DOHH2 (cell line): ENCODE data around the gene LRIG3.

Experiments used
- EZH2phosphoT487 ChIP-seq: fragments of 200-600 bp; sonication (generic); IDR thresholded peaks from 2 replicates; pipeline ENCODE4 v1.6.1; 2017; ENCODE audit warnings: borderline replicate concordance, mild to moderate bottlenecking, antibody characterized with exemption, low read length, moderate library complexity, mixed read lengths
- TF ChIP-seq, protein P1 (sequence below): fragments of 200-600 bp; sonication (generic); IDR thresholded peaks from one replicate; pipeline ENCODE4 v1.5.1; 2014; ENCODE audit warnings: antibody characterized with exemption, mild to moderate bottlenecking, low read depth, low read length; ENCODE audit not compliant: poor library complexity, severe bottlenecking

DNA sequence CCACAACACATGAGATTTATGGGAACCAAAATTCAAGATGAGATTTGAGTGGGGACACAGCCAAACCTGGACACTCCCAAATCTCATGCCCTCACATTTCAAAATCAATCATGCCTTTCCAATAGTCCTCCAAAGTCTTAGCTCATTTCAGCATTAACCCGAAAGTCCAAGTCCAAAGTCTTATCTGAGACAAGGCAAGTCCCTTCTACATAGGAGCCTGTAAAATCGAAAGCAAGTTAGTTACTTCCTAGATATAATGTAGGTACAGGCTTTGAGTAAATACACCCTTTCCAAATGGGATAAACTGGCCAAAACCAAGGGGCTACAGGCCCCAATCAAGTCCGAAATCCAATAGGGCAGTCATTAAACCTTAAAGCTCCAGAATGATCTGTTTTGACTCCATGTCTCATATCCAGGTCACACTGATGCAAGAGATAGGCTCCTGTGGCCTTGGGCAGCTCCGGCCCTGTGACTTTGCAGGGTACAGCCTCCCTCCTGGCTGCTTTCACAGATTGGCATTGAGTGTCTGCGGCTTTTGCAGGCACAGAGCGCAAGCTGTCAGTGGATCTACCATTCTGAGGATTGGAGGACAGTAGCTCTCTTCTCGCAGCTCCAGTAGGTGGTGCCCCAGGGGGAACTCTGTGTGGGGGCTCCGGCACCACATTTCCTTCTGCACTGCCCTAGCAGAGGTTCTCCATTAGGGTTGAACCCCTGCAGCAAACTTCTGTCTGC is 60.1 kb downstream of the LRIG3 start:
- no peak for TF ChIP-seq EZH2phosphoT487
- TF ChIP-seq, protein P1, sequence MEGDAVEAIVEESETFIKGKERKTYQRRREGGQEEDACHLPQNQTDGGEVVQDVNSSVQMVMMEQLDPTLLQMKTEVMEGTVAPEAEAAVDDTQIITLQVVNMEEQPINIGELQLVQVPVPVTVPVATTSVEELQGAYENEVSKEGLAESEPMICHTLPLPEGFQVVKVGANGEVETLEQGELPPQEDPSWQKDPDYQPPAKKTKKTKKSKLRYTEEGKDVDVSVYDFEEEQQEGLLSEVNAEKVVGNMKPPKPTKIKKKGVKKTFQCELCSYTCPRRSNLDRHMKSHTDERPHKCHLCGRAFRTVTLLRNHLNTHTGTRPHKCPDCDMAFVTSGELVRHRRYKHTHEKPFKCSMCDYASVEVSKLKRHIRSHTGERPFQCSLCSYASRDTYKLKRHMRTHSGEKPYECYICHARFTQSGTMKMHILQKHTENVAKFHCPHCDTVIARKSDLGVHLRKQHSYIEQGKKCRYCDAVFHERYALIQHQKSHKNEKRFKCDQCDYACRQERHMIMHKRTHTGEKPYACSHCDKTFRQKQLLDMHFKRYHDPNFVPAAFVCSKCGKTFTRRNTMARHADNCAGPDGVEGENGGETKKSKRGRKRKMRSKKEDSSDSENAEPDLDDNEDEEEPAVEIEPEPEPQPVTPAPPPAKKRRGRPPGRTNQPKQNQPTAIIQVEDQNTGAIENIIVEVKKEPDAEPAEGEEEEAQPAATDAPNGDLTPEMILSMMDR, result no peak
